NCI-H1048 (cell line): ENCODE measurements around the gene CSNK1D.
"Not testable (repeated sequence)": the region's sequence is repeated elsewhere in the genome, so short reads cannot be mapped to it uniquely, and the experiment has no call there.

ENCODE experiments used
- DNase-seq: peaks from one replicate; lab custom pipeline; 2025; lab: John Stamatoyannopoulos, UW

The CSNK1D gene

GRCh38 chr17:82272495-82273326, 789 bp downstream of the CSNK1D start:
- DNase-seq, result no peak

GRCh38 chr17:82271401-82271800, 2.1 kb downstream of the CSNK1D start:
- DNase-seq, result no peak

GRCh38 chr17:82270651-82271050, 2.8 kb downstream of the CSNK1D start:
- no peak for DNase-seq

DNA sequence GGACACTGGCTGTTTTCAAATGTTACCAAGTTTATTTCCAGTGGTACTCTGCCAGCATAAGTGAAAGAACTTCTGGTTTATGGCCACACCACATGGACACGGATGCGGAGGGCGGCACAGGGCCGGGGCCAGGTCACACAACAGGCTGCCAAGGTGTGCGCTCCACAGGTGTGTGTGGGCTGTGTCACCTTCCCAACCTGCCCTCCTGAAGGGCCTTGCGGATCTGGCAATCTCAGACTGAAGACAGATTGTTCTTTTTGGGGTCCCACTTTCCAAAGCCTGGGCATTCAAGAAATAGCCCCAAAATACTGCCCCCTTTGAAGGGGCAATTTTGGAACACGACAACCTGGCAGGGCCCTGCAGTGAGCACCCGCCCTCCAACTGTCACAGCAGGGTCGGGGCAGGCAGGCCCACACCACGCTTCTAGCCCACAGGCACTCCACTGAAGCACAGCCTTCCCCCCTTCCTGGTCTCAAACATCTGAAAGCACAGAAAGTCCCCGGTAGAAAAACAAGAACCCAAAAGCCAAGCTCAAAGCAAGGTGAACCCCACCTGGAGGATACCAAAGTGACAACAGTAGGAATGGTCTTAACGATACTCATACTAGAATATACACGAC, 3.5 kb downstream of the CSNK1D start:
- no peak for DNase-seq

DNA sequence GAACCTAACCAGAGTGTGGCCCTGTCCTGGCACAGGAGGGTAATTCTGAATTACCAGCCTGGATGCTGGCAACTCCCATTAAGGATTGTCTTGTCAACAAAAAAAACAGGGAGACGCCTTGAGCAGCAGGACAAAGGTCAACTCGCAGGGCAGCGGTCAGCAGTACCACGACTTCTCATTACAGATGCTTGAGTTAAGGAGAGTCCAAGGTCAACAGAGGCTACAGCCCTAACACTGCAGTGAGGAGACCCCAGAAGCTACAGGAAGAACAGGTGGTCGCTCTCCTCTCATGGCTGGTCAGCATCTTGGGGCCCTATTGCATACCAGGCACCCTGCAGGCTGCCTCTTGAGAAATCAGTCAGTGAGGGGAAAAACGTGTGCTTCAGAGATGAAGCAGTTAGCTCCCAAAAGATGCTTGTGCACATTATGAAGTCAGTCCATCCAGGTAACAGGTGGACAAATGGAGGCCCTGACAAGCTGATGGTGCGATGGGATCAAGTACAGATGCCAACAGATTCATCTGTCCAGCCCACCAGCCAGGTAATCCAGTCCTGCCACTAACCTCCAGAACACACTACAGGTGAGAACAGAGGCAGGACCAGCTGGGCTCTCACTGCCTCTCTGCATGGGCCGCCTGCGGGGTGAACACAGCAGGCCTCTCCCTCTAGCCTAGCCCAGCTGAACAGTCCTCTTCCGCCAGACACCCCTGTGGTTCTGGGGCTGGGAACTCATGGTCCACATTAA, 4.2 kb downstream of the CSNK1D start:
- DNase-seq, result no peak

GRCh38 chr17:82267575-82268379, 5.7 kb downstream of the CSNK1D start:
- no peak for DNase-seq

DNA sequence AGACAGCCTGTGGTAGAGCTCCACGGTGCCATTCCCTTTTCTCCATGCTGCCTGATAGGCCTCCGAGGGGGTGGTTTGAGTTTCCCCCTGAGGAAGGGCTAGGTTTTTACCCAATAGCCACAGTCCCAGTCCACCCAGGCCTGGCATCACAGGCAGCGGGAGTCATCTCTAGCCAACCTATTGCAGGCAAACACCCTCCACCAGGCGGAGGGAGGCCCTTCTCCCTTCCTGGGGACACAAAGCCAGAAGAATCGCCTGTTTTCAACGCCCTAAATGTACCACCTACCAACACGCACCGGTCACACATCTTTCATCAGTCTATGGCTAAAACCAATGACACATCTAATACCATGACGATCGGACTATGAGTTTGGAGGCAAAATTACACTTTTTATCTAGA, 7.4 kb downstream of the CSNK1D start:
- no peak for DNase-seq

- no peak for DNase-seq
Measured at GRCh38 chr17:82263641-82264040, 9.9 kb downstream of the CSNK1D start.

DNA sequence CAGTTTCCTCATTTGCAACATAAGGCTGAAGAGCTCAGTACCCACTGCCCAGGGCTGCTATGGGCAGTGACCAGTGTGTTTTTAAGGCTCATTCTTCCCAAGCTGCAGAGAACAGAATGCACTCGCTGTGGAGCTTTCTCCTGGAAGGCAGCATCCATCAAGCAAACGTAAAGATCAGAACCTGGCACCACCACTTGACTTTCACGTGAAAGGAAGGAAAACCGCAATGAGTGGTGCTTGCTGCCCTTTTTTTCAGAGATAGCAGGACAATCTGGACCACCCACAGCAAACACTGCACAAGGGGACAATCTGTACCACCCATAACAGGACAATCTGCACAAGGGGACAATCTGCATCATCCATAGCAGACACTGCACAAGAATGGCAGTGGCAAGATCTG, 11.2 kb downstream of the CSNK1D start:
- DNase-seq, result no peak

GRCh38 chr17:82259972-82260961, 13.2 kb downstream of the CSNK1D start:
- not testable (repeated sequence) for DNase-seq

DNA sequence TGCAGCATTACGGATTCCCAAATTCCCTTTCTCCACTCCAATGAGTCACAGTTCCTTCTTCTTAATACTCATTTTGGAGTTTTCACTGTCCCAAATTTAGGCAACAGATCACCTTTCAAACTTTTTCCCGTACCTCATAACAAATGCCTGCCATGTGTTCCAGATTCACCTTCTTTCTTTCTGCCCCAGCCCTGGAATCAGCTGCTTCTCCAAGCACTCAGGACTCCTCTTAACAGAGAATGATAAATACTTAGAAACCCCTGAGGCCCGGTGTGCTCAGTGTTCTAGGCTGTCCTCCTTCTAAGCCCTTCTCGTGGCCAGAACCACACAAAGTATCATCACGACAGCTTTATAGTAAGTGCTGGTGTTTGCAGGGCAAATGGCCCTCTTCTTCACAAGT, 14.9 kb downstream of the CSNK1D start:
- no peak for DNase-seq

DNA sequence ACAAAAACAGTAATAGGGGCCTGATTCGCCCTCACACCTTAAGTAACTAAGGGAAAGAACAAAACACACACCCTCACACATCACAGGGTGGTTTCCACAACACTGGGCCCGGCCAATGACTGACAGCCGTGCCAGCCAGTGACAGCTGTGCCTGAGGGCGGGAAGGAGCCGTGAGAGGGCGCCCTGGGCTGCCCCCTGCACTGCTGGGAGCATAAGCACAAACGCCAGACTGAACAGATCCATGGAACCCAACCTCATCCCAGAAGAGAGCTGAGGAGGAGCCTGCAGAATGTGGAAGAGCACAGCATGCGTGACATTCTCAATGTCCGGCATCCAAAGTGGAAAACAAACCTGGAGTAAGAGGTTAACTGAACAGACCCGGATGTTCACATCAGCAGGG, 16.0 kb downstream of the CSNK1D start:
- DNase-seq, result no peak

DNA sequence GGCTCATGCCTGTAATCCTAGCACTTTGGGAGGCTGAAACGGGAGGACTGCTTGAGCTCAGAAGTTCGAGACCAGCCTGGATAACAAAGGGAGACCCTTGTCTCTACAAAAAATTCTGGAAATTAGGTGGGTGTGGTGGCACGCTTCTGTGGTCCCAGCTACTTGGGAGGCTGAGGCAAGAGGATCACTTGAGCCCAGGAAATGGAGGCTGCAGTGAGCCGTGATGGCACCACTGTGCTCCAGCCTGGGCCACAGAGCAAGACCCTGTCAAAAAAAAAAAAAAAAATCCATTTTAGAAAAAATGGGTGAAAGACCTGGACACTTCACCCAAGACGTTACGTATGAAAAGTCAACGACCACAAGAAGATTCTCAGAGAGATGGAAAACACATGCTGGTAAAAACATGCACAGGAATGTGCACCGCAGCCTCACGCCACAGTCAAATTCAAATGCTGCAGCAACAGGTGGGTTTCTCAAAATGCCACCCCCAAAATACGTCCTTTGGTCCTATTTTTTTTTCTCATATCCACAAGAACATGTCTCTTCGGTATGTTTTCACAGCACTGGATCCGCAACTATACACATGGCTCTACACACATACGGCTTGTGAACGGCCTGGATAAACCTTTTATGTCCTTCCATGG, 17.1 kb downstream of the CSNK1D start:
- no peak for DNase-seq

DNA sequence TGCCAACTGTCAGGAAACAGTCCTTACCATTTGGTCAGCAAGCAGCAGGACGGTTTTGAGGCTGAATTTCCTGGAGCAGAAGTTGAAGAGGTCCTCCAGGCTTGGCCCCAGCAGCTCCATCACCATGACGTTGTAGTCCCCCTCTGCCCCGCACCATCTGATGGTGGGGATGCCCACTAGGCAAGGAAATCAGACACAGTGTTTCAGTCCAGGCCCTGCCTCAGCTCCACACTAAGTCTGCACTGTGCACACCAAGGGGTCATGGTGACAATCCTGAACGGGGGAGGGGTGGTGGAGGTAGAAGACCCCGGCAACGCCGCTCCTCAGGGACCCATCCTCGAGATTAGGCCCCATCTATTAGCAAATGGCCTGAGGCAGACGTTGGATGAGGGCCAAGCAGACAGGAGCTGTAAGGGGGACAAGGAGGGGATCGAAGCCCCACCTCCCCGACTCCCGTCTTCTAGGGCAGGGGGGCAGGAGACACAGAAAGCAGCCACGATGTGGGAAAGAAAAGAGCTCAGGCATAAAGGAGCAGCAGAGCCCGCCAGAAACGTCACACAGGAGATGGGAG, 18.0 kb downstream of the CSNK1D start:
- no peak for DNase-seq

DNA sequence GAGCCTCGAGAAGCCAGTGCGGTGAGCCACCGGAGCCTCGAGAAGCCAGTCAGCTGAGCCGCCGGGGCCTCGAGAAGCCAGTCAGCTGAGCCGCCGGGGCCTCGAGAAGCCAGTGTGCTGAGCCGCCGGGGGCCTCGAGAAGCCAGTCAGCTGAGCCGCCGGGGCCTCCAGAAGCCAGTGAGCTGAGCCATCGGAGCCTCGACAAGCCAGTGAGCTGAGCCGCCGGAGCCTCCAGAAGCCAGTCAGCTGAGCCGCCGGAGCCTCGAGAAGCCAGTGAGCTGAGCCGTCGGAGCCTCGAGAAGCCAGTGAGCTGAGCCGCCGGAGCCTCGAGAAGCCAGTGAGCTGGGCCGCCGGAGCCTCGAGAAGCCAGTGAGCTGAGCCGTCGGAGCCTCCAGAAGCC, 18.8 kb downstream of the CSNK1D start:
- not testable (repeated sequence) for DNase-seq

DNA sequence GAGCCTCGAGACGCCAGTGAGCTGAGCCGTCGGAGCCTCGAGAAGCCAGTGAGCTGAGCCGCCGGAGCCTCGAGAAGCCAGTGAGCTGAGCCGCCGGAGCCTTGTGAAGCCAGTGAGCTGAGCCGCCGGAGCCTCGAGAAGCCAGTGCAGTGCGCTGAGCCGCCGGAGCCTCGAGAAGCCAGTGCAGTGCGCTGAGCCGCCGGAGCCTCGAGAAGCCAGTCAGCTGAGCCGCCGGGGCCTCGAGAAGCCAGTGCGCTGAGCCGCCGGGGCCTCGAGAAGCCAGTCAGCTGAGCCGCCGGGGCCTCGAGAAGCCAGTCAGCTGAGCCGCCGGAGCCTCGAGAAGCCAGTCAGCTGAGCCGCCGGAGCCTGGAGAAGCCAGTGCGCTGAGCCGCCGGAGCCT, 19.4 kb downstream of the CSNK1D start:
- DNase-seq, result not testable (repeated sequence)

GRCh38 chr17:82253179-82253544, 20.3 kb downstream of the CSNK1D start:
- DNase-seq, result no peak

GRCh38 chr17:82252511-82253178, 20.9 kb downstream of the CSNK1D start:
- no peak for DNase-seq

DNA sequence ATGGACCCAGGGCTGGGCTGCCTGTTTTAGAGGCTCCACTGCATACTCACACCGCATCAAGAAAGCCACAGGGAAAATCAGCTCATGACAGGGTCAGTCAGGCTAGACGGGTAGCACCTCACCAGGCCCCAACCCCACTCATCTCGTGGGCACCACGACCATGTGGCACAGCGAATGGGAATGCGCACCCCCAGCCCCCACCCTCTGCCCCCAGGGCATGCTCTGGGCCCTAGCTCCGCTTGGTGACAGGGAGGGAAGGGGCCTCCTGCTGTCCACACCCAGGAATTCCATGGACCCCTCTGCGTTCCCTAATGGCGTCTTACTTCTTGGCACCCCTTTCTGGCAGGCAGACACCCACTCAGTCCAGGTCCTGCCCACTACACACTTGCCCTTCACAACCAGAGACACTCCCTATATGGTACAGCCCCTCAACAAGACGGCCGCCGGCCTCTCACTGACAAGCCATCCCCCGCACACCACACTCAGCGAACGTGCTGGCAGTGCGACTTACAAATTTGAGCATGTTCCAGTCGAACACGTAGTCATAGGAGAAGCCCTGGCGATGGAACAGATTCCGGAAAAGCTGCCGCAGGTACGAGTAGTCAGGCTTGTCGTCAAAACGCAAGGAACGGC, 22.5 kb downstream of the CSNK1D start:
- no peak for DNase-seq
